OCI-LY7 (cell line): Measurements from ENCODE around the gene PRADC1.

Experiments
- CTCF ChIP-seq: fragments of 200-600 bp; sonication (generic); conservative IDR thresholded peaks from 2 replicates; pipeline ENCODE4 v1.5.1; 2014; ENCODE audit warnings: mild to moderate bottlenecking, antibody characterized with exemption, low read length, moderate library complexity, mixed read lengths
- EZH2phosphoT487 ChIP-seq: fragments of 200-600 bp; sonication (generic); IDR thresholded peaks from 2 replicates; pipeline ENCODE4 v1.6.1; 2018; ENCODE audit warnings: low read depth, borderline replicate concordance, mild to moderate bottlenecking, mixed run types, antibody characterized with exemption, low read length, moderate library complexity, mixed read lengths

GRCh38 chr2:73253400-73253799 lies 20.4 kb upstream of the PRADC1 start:
- TF ChIP-seq CTCF (no peak), EZH2phosphoT487 (no peak)
